HG02970 (cell line): ENCODE data around the gene MAB21L4.
"Not testable (repeated sequence)": the region's sequence is repeated elsewhere in the genome, so short reads cannot be mapped to it uniquely, and the experiment has no call there.

Experiments used
- ATAC-seq: cut with Tn5 transposase; IDR thresholded peaks from one replicate; pipeline ENCODE4 v1.9.1; 2021; ENCODE audit warnings: mild to moderate bottlenecking, moderate library complexity, moderate number of reproducible peaks; ENCODE audit not compliant: unreplicated experiment, low FRiP score

Gene MAB21L4

DNA sequence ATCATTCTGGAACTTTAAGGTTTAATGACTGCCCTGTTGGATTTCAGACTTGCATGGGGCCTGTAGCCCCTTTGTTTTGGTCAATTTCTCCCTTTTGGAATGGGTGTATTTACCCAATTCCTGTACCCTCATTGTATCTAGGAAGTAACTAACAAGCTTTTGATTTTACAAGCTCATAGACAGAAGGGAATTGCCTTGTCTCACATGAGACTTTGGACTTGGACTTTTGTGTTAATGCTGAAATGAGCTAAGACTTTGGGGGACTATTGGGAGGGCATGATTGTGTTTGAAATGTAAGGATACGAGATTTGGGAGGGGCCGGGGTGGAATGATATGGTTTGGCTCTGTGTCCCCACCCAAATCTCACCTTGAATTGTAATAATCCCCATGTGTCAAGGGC is 49.6 kb downstream of the MAB21L4 start:
- not testable (repeated sequence) for ATAC-seq

DNA sequence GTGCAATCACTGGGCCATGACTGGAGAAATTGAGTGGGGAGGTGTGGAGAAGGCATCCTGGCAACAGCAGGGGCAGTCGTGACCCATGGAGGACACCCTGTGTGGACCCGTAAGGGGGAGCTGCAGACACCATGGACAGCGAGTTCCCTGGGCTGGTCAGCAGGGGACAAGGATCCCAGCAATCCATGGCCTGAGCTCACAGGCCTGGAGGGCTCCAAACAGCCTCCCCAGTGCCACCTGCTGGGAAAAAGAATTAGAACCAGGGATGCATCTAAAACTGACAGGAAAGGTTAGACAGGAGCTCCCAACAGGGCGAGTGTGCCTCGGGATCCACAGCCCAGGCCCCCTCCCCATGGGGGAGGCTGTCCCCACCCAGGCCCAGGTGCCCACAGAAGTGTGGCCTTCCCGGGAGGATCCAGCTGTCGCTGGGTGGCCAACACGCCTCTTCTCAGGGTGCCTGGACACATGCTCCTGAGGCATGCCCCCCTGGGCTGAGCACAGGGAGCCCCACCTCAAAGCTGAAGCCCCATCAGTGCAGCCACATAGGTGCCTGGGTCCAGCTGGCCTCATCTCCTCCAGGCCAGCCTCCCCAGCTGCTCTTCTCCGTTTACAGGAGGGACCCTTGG is 55.4 kb downstream of the MAB21L4 start:
- no peak for ATAC-seq

DNA sequence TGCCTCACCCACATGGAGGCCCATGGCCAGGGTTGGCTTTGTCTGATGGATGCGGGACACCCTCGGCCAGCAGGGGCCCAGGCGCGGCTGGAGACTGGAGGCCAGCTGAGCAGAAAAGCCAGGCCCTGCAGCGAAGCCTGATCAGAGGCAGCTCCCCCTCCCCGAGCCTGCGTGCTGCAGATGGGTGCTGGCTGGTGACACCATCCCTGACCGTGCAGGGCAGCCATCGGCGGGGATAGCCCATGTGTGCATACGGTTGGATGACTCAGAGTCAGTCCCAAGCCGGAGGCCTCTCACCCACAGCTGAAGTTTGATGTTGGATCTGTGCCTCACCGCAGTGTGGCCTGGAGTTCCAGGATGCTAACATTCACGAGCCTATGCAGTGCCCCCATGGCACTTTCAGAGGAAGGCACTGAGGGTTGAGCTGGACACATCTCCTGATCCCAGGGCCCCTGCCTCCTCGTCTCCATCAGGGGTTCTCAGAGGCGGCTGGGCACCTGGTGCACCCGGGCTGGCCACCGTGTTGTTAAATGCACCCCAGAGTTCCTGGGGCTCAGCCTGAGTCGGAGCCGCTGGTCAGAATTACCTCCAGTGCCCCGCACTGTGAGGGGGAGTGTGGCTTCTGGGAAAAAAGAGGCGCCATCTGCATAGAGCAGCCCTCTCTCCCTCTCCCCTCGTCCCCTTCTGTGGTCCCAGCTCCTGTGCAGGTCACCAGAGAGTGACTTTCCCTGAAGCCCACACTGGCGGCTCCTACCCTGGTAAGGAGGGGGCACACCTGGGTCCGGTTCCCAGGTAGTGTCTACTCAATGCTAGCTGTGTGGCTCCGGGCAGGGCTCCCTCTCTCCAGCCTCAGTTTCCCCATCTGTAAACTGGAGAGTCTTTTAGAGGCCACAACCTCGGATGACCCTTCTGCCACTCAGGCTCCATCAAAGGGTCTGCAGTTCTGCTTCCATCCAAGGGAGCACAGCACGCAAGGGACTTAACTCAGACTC is 56.5 kb downstream of the MAB21L4 start:
- no peak for ATAC-seq

DNA sequence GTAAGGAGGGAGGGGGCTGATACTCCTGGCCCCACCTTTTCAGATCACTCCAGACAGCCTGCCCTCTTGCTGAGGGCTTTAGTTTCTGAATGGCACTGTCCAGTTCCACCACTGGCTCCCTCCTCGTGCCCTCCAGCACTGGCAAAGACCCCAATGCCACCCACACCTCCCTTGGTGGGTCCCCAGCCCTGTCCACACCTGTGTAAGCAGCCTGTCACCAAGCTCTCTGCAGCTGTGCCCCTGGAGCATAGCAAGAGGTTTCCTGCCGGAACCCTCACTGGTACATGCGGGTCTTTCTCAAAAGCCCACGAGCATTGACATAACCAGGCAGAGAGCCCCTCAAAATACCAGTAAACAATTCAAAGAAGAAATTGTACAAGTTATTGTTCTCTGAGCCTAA is 58.3 kb downstream of the MAB21L4 start:
- ATAC-seq: no peak

DNA sequence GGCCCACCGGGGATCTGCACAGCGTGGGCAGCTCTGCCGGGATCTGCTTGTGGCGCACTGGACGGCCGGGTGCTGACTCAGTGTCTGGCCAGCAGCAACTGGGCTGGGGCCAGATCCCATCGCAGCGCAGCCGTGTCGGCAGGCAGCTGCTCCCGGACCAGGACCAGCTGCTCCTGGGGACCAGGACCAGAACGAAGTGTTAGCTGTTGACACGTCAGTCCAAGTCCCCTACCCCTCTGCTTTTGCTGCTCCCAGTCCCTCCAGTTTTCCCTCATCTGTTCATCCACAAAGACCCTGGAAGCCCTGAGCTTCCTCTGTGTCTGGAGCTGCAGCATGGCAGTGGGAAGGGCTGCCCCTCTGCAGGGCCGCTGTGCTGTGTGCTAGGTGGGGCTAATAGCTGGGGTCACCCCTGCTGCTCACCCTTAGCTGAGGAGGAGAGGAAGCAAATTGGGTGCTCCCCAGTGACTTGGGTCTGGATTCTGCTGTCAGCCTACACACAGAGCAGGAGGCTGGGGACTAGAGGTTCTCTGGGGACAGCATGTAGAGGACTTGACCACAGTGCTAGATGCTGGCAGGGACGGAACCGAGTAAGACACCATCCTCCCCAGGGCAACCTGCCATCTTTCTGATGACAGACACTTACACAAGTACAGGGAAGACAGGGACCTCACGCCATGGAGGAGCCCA is 59.0 kb downstream of the MAB21L4 start:
- ATAC-seq: no peak
